ENCODE results near the gene EDARADD. TPM values are rescaled to one million over a fixed set of nuclear protein-coding genes. Genes with fewer than 3 reads are reported as not detected.

Gene EDARADD
- total and polyA plus RNA-seq, 4 donors: 0.13 to 0.67 (median 0.26) TPM

- H3K27ac ChIP-seq (ENCODE audit: low read depth in 1 of 2, low read length in 2 of 2): no peak overlapping the region
- DNase-seq (ENCODE audit: low spot score): no peak
- no peaks in the 10 kb centered on the region for H3K36me3 ChIP-seq (ENCODE audit: control insufficient read depth in 4 of 4, insufficient read depth in 3 of 4, low read depth in 1 of 4, low read length in 3 of 4)
- no peaks in the 10 kb centered on the region for H3K9me3 ChIP-seq (ENCODE audit: control insufficient read depth in 4 of 4, low read length in 3 of 4)
- H3K4me1 ChIP-seq (ENCODE audit: control insufficient read depth in 4 of 4, insufficient read depth in 4 of 4, low read length in 3 of 4): no peaks in the 10 kb centered on the region
- no peaks in the 10 kb centered on the region for H3K27me3 ChIP-seq (ENCODE audit: control insufficient read depth in 4 of 4, insufficient read depth in 4 of 4, low read length in 3 of 4)
- H3K9ac ChIP-seq (ENCODE audit: low read depth in 1 of 2, low read length in 2 of 2): no peak overlapping the region
- H3K4me3 ChIP-seq (ENCODE audit: low read depth in 1 of 3, low read length in 3 of 3): no peak overlapping the region
- TF ChIP-seq FOXA1 (IDR thresholded peaks at IDR 0.05) (no peak), EGR1 (IDR thresholded peaks at IDR 0.05; ENCODE audit: low read depth in 2 of 2) (no peak), CTCF (IDR thresholded peaks at IDR 0.05; ENCODE audit: low read depth, low read length, missing input control) (no peak), HNF4A (conservative IDR thresholded peaks at IDR 0.05) (no peak), REST (IDR thresholded peaks at IDR 0.05) (no peak), RXRA (IDR thresholded peaks at IDR 0.05) (no peak), GABPA (IDR thresholded peaks at IDR 0.05 in 1 of 2, conservative IDR thresholded peaks at IDR 0.05 in 1 of 2) (no peak), HNF4G (IDR thresholded peaks at IDR 0.05) (no peak), ZBTB33 (IDR thresholded peaks at IDR 0.05) (no peak), ATF3 (IDR thresholded peaks at IDR 0.05) (no peak), RAD21 (IDR thresholded peaks at IDR 0.05) (no peak), JUND (IDR thresholded peaks at IDR 0.05) (no peak), NR2F2 (IDR thresholded peaks at IDR 0.05) (no peak), TAF1 (conservative IDR thresholded peaks at IDR 0.05) (no peak), SP1 (IDR thresholded peaks at IDR 0.05) (no peak), YY1 (IDR thresholded peaks at IDR 0.05) (no peak), MAX (IDR thresholded peaks at IDR 0.05) (no peak), FOXA2 (IDR thresholded peaks at IDR 0.05) (no peak)
- 83% methylated on average over 5 of the region's 5 CpGs for WGBS
Measured at GRCh38 chr1:236476019-236476418, 81.9 kb downstream of the EDARADD start.

Measured in liver (tissue), 9 donors.